HEK293 (cell line): ENCODE data around the gene LRP5.

Experiments used
- CTCF ChIA-PET: fragments of 350-600 bp; formaldehyde crosslinking; extraction: SDS; loops from one replicate; lab custom pipeline; 2021; ENCODE audit warnings: antibody characterized with exemption; lab: Yijun Ruan, JAX
- POLR2A ChIA-PET: fragments of 300-600 bp; formaldehyde crosslinking; extraction: SDS; loops from one replicate; lab custom pipeline; 2020; ENCODE audit warnings: antibody characterized with exemption, inconsistent platforms; lab: Yijun Ruan, JAX
- H3K27ac ChIP-seq: fragments of 200-500 bp; sonication (Bioruptor generic); 2 replicates; pipeline ENCODE4 v1.5.1; 2014; ENCODE audit warnings: low read depth, low read length, control low read depth, inconsistent platforms; ENCODE audit errors: extremely low read depth
- H3K36me3 ChIP-seq, 2 experiments: fragments of 200-500 bp in 1 of 2; sonication (Bioruptor generic) in 1 of 2; 1 replicate in 1 of 2; 2 replicates in 1 of 2; pipeline ENCODE4 v1.5.1; 2014 to 2017; ENCODE audit warnings: inconsistent platforms in 2 of 2, low read length in 2 of 2; ENCODE audit not compliant: control insufficient read depth in 2 of 2, insufficient read depth in 1 of 2
- H3K4me1 ChIP-seq: fragments of 200-500 bp; sonication (Bioruptor generic); 2 replicates; pipeline ENCODE4 v1.5.1; 2014; ENCODE audit warnings: mild to moderate bottlenecking, low read length, inconsistent platforms; ENCODE audit not compliant: control insufficient read depth, insufficient read depth
- H3K4me3 ChIP-seq: 2 replicates; pipeline ENCODE4 v1.5.1; 2011; ENCODE audit warnings: low read depth, mild to moderate bottlenecking, control low read depth, low read length, moderate library complexity
- H3K9me3 ChIP-seq: fragments of 200-500 bp; sonication (Bioruptor generic); 2 replicates; pipeline ENCODE4 v1.5.1; 2014; ENCODE audit warnings: low read depth, low read length, inconsistent platforms; ENCODE audit not compliant: control insufficient read depth, insufficient read depth
- KLF9 ChIP-seq: fragments of 450-650 bp; formaldehyde crosslinking; IDR thresholded peaks from 2 replicates; pipeline ENCODE4 v1.5.1; 2016; ENCODE audit warnings: missing biosample characterization, missing genetic modification characterization, low read depth
- SETDB1 ChIP-seq: IDR thresholded peaks from one replicate; pipeline ENCODE4 v1.6.1; 2017; ENCODE audit warnings: mild to moderate bottlenecking, low read length, moderate library complexity, mixed read lengths; ENCODE audit not compliant: insufficient read length
- ZBTB20 ChIP-seq: fragments of 450-650 bp; formaldehyde crosslinking; IDR thresholded peaks from 2 replicates; pipeline ENCODE4 v1.5.1; 2016; ENCODE audit warnings: missing biosample characterization, missing genetic modification characterization
- ZEB2 ChIP-seq: fragments of 450-650 bp; formaldehyde crosslinking; IDR thresholded peaks from 2 replicates; pipeline ENCODE4 v1.5.1; 2016; ENCODE audit warnings: missing biosample characterization, missing genetic modification characterization
- ZNF140 ChIP-seq: fragments of 450-650 bp; formaldehyde crosslinking; IDR thresholded peaks from 2 replicates; pipeline ENCODE4 v1.5.1; 2016; ENCODE audit warnings: missing biosample characterization, missing genetic modification characterization
- ZNF19 ChIP-seq: fragments of 450-650 bp; formaldehyde crosslinking; IDR thresholded peaks from 2 replicates; pipeline ENCODE4; 2016; ENCODE audit warnings: missing biosample characterization, missing genetic modification characterization, low read depth
- ZNF211 ChIP-seq: fragments of 450-650 bp; formaldehyde crosslinking; IDR thresholded peaks from 2 replicates; pipeline ENCODE4 v1.5.1; 2016; ENCODE audit warnings: low read depth, missing biosample characterization, missing genetic modification characterization
- ZNF274 ChIP-seq, 2 experiments: fragments of 200-500 bp in 1 of 2; fragments of 450-650 bp in 1 of 2; sonication (Bioruptor generic) in 1 of 2; formaldehyde crosslinking in 1 of 2; IDR thresholded peaks; 2 replicates each; pipeline versions ENCODE4 v1.5.1 to v1.6.1; 2014 to 2016; ENCODE audit warnings: borderline replicate concordance in 1 of 2, inconsistent platforms in 1 of 2, low read length in 1 of 2, missing biosample characterization in 1 of 2, missing genetic modification characterization in 1 of 2
- ZNF335 ChIP-seq: fragments of 450-650 bp; formaldehyde crosslinking; conservative IDR thresholded peaks from 2 replicates; pipeline ENCODE4 v1.5.1; 2016; ENCODE audit warnings: missing biosample characterization, missing genetic modification characterization
- ZNF341 ChIP-seq: fragments of 450-650 bp; formaldehyde crosslinking; IDR thresholded peaks from 2 replicates; pipeline ENCODE4; 2016; ENCODE audit warnings: low read depth, missing biosample characterization, missing genetic modification characterization
- ZNF37A ChIP-seq: fragments of 450-650 bp; IDR thresholded peaks from 2 replicates; pipeline ENCODE4 v1.5.1; 2018; ENCODE audit warnings: missing biosample characterization, missing genetic modification characterization
- ZNF473 ChIP-seq: fragments of 450-650 bp; formaldehyde crosslinking; IDR thresholded peaks from 2 replicates; pipeline ENCODE4 v1.5.1; 2017; ENCODE audit warnings: missing biosample characterization, missing genetic modification characterization
- ZNF501 ChIP-seq: fragments of 450-650 bp; formaldehyde crosslinking; IDR thresholded peaks from 2 replicates; pipeline ENCODE4 v1.5.1; 2016; ENCODE audit warnings: missing biosample characterization, missing genetic modification characterization
- ZNF785 ChIP-seq: fragments of 450-650 bp; formaldehyde crosslinking; IDR thresholded peaks from 2 replicates; pipeline ENCODE4 v1.5.1; 2016; ENCODE audit warnings: missing biosample characterization, missing genetic modification characterization
- ZNF830 ChIP-seq: fragments of 450-650 bp; IDR thresholded peaks from 2 replicates; pipeline ENCODE4 v1.5.0; 2018; ENCODE audit warnings: missing biosample characterization, missing genetic modification characterization, low read depth, mild to moderate bottlenecking, moderate library complexity
- TF ChIP-seq, protein P1 (sequence below): fragments of 450-650 bp; formaldehyde crosslinking; IDR thresholded peaks from 2 replicates; pipeline ENCODE4 v1.5.1; 2017; ENCODE audit warnings: missing biosample characterization, mild to moderate bottlenecking, missing genetic modification characterization, moderate library complexity
- TF ChIP-seq, protein P2 (sequence below): fragments of 450-650 bp; formaldehyde crosslinking; IDR thresholded peaks from 2 replicates; pipeline ENCODE4 v1.5.1; 2016; ENCODE audit warnings: missing biosample characterization, missing genetic modification characterization, low read depth
- TF ChIP-seq, protein P3 (sequence below): fragments of 450-650 bp; formaldehyde crosslinking; IDR thresholded peaks from 2 replicates; pipeline ENCODE4 v1.5.1; 2016; ENCODE audit warnings: missing biosample characterization, missing genetic modification characterization
- TF ChIP-seq, protein P4 (sequence below): fragments of 450-650 bp; formaldehyde crosslinking; IDR thresholded peaks from 2 replicates; pipeline ENCODE4 v1.5.1; 2016; ENCODE audit warnings: missing biosample characterization, missing genetic modification characterization
- TF ChIP-seq, protein P5 (sequence below): IDR thresholded peaks from 2 replicates; pipeline ENCODE4 v1.6.1; 2011; ENCODE audit warnings: mild to moderate bottlenecking, low read depth, low read length, borderline replicate concordance
- TF ChIP-seq, protein P6 (sequence below): fragments of 450-650 bp; formaldehyde crosslinking; IDR thresholded peaks from 2 replicates; pipeline ENCODE4; 2016; ENCODE audit warnings: missing biosample characterization, missing genetic modification characterization

The LRP5 gene

DNA sequence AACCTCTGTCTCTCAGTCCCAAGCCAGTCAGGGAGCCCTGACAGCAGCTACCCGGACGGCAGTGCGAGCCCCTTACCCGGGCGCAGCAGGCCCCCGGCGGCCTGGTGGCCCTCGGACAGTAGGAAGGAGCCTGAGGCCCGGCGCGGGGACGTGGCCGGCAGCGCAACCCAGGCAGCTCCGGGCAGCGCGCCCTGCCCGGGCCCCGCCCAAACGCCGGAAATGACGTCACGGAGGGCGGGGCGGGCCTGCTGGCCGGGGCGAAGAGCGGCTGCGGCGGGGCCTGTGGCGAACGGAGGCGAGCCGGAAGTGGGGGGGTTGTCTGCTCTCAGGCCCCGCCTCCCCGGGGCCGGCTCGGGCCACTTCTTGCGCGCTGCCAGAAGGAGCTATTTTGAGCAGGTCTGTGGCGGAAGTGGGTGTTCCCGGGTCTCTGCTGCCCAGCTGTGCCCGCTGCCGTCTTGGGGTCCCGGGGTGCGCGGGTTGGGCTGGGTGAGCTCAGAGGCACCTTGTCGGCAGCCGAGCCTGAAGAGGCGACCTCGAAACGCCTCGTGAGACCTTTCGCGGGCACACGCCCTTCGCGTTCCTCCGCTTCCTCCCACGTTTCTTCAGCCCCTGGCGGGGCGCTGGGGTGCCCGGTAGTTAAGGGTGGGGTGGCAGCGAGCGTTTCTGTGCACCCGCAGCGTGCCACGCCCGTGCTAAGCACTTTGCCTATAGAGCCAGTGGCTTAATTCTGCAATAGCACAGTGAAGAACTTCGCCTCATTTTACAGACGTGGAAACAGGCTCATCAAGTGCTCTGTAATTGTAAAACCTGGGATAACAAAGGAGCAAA, 40.4 kb upstream of the LRP5 start, which contains the start of gene C11orf24 (continued):
- TF ChIP-seq, protein P1, sequence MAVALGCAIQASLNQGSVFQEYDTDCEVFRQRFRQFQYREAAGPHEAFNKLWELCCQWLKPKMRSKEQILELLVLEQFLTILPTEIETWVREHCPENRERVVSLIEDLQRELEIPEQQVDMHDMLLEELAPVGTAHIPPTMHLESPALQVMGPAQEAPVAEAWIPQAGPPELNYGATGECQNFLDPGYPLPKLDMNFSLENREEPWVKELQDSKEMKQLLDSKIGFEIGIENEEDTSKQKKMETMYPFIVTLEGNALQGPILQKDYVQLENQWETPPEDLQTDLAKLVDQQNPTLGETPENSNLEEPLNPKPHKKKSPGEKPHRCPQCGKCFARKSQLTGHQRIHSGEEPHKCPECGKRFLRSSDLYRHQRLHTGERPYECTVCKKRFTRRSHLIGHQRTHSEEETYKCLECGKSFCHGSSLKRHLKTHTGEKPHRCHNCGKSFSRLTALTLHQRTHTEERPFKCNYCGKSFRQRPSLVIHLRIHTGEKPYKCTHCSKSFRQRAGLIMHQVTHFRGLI (tag by site-specific recombination), result peak; percentile 60; the same call in 1 of the 2 replicates
- peak; percentile 65; the same call in 1 of the 2 replicates for TF ChIP-seq ZBTB20
- TF ChIP-seq, all 188 proteins: peak for 35

DNA sequence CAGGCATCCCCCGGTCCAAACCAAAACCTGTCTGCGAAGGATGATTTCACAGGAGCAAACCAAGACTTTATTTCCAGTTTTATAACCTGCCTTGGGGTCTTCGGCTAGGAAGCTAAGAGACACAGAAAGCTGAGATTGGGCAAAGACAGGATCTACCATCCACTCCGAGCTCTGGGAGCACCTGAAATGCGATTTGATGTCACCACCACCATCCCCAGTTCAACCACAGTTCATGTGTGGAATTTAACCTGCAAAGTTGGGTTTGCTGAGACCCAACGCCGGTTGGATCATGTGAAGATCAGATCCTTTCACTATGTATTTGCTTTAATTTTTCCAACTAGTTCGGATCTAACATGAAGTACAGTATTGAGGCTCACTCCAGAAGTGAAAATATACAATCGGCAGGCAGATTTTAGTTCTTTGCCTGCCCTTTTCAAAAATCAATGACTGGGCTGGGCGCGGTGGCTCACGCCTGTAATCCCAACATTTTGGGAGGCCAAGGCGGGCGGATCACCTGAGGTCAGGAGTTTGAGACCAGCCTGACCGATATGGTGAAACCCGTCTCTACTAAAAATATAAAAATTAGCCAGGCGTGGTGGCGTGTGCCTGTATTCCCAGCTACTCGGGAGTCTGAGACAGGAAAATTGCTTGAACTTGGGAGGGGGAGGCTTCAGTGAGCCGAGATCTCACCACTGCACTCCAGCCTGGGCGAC, 39.2 kb upstream of the LRP5 start:
- no peaks in the 10 kb centered on the region for H3K9me3 ChIP-seq
- POLR2A ChIA-PET, result interaction anchor here (1.7 to 2.0 kb wide), 2 partner anchors 16 to 23 kb away, joined by 5 to 12 read pairs; no protein-coding TSS in a partner anchor
- H3K4me3 ChIP-seq, result no peak overlapping the region
- TF ChIP-seq ZNF140, result no peak
- no peak for TF ChIP-seq ZNF830 (tag by site-specific recombination)
- no peak for TF ChIP-seq ZNF211 (tag by site-specific recombination)
- TF ChIP-seq, protein P2, sequence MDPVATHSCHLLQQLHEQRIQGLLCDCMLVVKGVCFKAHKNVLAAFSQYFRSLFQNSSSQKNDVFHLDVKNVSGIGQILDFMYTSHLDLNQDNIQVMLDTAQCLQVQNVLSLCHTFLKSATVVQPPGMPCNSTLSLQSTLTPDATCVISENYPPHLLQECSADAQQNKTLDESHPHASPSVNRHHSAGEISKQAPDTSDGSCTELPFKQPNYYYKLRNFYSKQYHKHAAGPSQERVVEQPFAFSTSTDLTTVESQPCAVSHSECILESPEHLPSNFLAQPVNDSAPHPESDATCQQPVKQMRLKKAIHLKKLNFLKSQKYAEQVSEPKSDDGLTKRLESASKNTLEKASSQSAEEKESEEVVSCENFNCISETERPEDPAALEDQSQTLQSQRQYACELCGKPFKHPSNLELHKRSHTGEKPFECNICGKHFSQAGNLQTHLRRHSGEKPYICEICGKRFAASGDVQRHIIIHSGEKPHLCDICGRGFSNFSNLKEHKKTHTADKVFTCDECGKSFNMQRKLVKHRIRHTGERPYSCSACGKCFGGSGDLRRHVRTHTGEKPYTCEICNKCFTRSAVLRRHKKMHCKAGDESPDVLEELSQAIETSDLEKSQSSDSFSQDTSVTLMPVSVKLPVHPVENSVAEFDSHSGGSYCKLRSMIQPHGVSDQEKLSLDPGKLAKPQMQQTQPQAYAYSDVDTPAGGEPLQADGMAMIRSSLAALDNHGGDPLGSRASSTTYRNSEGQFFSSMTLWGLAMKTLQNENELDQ (tag by site-specific recombination), result no peak
- TF ChIP-seq KLF9 (tag by site-specific recombination), result no peak
- TF ChIP-seq ZNF335 (tag by site-specific recombination), result no peak
- no peak for TF ChIP-seq ZNF341 (tag by site-specific recombination)
- TF ChIP-seq, protein P3, sequence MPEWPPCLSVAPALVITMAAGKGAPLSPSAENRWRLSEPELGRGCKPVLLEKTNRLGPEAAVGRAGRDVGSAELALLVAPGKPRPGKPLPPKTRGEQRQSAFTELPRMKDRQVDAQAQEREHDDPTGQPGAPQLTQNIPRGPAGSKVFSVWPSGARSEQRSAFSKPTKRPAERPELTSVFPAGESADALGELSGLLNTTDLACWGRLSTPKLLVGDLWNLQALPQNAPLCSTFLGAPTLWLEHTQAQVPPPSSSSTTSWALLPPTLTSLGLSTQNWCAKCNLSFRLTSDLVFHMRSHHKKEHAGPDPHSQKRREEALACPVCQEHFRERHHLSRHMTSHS (tag by site-specific recombination), result no peak
- TF ChIP-seq ZNF274 (IDR thresholded peaks at IDR 0.05; ENCODE audit: low read length), result no peak
- TF ChIP-seq ZNF274 (tag by site-specific recombination; IDR thresholded peaks at IDR 0.05; ENCODE audit: borderline replicate concordance), result no peak
- no peak for TF ChIP-seq ZNF473
- no peak for TF ChIP-seq SETDB1
- TF ChIP-seq, protein P4, sequence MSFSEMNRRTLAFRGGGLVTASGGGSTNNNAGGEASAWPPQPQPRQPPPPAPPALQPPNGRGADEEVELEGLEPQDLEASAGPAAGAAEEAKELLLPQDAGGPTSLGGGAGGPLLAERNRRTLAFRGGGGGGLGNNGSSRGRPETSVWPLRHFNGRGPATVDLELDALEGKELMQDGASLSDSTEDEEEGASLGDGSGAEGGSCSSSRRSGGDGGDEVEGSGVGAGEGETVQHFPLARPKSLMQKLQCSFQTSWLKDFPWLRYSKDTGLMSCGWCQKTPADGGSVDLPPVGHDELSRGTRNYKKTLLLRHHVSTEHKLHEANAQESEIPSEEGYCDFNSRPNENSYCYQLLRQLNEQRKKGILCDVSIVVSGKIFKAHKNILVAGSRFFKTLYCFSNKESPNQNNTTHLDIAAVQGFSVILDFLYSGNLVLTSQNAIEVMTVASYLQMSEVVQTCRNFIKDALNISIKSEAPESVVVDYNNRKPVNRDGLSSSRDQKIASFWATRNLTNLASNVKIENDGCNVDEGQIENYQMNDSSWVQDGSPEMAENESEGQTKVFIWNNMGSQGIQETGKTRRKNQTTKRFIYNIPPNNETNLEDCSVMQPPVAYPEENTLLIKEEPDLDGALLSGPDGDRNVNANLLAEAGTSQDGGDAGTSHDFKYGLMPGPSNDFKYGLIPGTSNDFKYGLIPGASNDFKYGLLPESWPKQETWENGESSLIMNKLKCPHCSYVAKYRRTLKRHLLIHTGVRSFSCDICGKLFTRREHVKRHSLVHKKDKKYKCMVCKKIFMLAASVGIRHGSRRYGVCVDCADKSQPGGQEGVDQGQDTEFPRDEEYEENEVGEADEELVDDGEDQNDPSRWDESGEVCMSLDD (tag by site-specific recombination), result no peak
- no peak for TF ChIP-seq ZNF501
- no peak for TF ChIP-seq ZNF785 (tag by site-specific recombination)
- TF ChIP-seq, protein P5, sequence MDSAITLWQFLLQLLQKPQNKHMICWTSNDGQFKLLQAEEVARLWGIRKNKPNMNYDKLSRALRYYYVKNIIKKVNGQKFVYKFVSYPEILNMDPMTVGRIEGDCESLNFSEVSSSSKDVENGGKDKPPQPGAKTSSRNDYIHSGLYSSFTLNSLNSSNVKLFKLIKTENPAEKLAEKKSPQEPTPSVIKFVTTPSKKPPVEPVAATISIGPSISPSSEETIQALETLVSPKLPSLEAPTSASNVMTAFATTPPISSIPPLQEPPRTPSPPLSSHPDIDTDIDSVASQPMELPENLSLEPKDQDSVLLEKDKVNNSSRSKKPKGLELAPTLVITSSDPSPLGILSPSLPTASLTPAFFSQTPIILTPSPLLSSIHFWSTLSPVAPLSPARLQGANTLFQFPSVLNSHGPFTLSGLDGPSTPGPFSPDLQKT, result no peak
- TF ChIP-seq ZNF19, result no peak
- no peak for TF ChIP-seq ZNF37A
- TF ChIP-seq, protein P6, sequence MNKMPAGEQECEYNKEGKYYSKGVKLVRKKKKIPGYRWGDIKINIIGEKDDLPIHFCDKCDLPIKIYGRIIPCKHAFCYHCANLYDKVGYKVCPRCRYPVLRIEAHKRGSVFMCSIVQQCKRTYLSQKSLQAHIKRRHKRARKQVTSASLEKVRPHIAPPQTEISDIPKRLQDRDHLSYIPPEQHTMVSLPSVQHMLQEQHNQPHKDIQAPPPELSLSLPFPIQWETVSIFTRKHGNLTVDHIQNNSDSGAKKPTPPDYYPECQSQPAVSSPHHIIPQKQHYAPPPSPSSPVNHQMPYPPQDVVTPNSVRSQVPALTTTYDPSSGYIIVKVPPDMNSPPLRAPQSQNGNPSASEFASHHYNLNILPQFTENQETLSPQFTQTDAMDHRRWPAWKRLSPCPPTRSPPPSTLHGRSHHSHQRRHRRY (tag by site-specific recombination), result no peak
- TF ChIP-seq ZEB2, result no peak
- TF ChIP-seq, all 188 proteins: peak for 0
- CTCF ChIA-PET, result interaction anchor here (1.0 kb wide), 1 partner anchor 25 kb away, joined by 4 read pairs; no protein-coding TSS in a partner anchor
- Histone ChIP-seq H3K36me3 (peaks cover 0 to 11% of the 10 kb centered on the region in 2 experiments; a peak in 1 of 3 replicates), H3K4me1 (no peaks in the 10 kb centered on the region; the same call in 1 of the 2 replicates), H3K27ac (no peak overlapping the region)
